ENCODE data around the gene FAM110D. TPM values are rescaled to one million over a fixed set of nuclear protein-coding genes. Genes with fewer than 3 reads are reported as not detected.

Gene FAM110D
- total RNA-seq, 1 donor from 2014 or later = not detected

DNA sequence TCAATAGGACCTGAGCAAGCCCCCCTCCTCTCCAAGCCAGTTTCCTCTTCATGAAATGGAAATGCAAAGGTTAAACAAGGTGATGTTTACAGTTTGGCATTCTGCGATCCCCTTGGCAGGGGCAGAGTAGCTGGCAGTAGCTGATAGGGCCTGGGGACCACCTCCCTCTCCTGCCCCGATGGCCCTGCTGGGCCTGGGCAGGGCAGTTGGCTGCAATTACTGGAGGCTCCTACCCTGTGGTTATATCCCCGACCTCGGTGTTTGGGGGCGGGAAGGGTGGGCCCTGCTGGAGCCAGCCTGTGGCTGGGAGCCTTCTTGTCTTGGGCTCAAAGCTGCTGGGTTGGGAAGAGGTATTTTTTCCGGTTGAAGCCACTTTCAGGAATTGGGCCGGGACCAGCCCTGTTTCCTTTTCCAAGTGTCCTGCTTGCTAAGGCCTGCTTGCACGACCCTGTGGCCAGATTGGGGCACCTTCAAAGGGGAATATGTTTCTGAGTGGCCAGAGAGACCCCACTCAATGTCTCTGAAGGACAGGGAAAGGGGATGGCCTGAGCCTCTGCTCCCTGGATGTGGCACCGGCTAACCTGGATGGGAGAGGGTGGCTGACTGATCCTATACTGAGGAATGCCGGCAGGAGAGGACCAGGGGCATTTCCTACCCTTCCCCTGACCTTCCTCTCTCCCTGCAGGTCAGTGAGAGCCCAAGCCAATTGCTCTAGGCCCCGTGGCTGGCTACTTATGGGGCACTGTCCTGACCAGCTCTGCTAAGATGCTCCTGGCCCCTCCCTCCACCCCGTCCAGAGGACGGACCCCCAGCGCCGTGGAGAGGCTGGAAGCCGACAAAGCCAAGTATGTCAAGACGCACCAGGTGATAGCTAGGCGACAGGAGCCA lies 1.9 kb downstream of the FAM110D start:
- intact Hi-C loops (cut with micrococcal nuclease) = loop anchor here (10.0 kb wide), 1 partner anchor 234 kb away; no protein-coding TSS in a partner anchor

DNA sequence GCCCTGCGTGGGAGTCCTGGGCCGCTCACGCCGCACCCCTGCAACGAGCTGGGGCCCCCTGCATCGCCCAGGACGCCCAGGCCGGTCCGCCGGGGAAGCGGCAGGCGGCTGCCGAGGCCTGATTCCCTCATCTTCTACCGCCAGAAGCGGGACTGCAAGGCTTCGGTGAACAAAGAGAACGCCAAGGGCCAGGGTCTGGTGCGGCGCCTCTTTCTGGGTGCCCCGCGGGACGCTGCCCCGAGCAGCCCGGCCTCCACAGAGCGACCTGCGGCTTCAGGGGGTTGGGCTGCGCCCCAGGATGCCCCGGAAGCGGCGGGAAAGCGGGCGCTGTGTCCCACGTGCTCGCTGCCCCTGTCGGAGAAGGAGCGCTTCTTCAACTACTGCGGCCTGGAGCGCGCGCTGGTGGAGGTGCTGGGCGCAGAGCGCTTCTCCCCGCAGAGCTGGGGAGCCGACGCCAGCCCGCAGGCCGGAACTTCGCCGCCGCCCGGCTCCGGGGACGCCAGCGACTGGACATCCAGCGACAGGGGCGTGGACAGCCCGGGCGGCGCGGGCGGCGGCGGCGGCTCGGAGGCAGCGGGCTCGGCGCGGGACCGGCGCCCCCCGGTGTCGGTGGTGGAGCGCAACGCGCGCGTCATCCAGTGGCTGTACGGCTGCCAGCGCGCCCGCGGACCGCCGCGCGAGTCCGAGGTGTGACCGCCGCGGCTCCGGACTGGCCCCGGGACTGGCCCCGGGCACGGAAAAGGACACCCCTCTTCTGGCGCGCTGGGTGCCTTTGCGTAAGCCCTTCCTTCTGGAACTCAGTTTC lies 2.7 kb downstream of the FAM110D start:
- intact Hi-C loops (cut with micrococcal nuclease) = loop anchor here (10.0 kb wide), 1 partner anchor 233 kb away; no protein-coding TSS in a partner anchor

DNA sequence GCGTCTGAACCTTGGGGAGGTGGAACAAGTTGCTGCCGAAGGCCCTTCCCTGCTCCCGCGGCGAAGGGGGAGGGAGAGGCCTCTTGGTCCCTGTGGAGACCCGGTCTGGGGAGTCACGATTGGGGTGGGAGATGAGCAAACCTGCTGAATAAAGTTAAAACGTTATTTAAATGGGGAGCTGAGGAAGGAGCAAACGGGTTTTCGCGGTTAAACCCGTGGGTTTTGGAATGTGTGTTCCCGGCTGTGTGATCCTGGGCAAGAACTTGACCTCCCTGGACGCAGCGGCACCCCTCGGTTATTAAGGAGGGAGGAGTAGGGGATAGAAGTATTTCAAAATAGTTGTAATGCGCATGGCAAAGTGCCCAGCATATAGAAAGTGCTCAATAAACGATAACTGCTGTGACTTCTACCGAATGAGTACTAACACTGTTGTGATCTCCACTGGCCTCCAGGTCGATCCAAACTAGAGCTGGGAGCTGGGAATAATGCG lies 3.4 kb downstream of the FAM110D start:
- intact Hi-C loops (cut with micrococcal nuclease) = loop anchor here (10.0 kb wide), 1 partner anchor 233 kb away; no protein-coding TSS in a partner anchor

DNA sequence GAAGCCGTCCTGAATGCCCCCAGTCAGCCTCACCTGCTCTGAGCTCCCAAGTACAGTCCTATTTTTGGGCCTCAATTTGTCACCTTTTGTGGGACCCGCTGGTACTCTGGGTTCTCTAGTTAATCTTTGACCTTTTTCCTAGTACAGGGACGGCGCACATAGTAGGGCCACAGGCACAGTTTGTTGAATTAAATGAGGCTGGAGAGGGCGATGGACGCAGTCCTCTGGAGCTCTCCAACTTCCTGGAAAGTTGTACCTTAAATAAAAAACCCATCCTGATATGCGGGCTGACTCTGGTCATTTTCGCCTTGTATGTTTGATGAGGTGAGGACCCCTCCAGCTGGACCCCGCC lies 4.8 kb downstream of the FAM110D start:
- intact Hi-C loops (cut with micrococcal nuclease) = loop anchor here (1.0 to 10.0 kb wide), 3 partner anchors 58 to 231 kb away; no protein-coding TSS in a partner anchor

DNA sequence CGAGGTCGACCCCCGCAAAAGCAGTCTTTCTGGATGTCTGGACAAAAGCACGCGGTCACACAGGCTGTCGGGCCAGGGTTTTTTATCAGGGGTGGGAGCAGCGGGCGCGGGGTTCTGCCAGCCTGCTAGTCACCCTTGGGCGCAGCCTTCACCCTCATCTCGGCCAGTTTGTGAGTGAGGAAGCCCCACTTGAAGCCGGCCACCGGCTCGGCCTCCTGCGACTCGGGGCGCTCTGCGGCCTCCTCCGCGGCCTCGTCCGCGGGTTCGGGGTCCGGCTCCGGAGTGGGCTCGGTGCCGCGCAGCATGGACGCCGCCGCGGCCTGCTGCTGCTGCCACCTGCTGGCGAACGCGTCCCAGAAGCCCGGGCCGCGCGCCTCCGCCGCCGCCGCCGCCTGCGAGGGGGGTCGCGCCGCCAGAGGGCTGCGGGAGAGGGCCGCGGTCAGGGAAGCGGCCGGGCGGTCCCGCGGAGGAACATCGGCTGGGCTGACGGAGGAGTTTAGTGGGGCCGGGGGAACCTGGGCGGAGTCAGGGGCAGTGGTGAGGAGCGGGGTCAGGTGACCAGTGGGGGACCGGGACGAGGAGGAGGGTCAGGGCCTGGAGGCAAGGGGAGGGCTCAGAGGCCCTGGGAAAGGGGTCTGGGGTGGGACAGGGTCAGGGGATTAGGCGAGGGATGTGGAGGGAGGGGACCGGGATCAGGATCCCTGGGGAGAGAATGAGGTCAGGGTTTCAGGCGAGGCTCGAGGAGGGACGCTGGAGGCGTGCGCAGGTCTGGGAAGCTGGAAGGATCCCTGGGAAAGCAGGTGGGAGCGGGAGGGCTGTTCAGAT lies 5.4 kb downstream of the FAM110D start:
- intact Hi-C loops (cut with micrococcal nuclease) = loop anchor here (1.0 to 10.0 kb wide), 3 partner anchors 59 to 231 kb away; no protein-coding TSS in a partner anchor

DNA sequence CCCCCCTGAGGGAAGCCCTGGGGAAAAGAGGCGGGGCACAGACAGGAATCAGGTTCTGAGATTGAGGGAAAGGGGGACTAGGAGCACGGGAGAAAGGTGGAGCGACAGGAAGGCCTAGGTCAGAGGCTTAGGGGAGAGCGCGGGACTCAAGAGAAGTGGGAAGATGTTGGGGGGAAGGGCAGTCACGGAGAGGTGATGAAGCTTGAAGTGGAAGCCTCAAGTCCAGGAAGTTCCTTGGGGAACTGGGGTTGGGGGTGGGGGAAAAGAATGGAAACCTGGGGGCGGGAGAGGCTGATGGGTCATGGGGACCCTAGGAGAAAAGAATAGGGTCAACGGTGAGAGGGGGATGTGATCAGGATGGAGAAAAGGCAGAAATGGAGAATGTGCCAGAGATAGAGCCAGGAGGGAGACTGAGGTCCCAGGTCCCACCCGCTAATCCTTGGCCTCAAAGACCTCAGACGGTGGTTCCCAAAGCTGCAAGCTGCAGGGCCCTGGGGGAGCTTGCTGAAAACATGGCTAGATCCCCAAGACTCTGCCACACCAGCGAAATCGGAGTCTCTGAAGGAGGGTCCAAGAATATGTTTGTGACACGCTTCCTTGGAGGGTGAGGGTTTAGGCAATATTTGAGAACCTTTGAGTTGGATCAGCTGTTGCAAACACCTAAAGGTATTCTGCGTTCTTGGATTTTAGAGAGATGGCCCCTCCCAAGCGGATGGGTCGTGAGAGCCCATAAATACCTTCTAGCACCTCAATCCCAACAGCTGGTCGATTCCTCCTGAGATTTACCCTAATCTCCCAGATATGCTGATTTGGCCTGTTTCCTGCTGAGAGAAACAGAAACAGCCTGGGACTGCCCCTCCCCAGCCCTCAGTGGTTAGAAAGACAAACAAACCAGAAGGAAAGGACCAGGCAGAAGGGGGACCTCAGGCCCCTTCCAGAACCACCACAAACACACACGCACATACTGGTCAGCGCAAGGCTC lies 6.3 kb downstream of the FAM110D start:
- intact Hi-C loops (cut with micrococcal nuclease) = loop anchor here (1.0 to 10.0 kb wide), 4 partner anchors 60 to 230 kb away; no protein-coding TSS in a partner anchor

DNA sequence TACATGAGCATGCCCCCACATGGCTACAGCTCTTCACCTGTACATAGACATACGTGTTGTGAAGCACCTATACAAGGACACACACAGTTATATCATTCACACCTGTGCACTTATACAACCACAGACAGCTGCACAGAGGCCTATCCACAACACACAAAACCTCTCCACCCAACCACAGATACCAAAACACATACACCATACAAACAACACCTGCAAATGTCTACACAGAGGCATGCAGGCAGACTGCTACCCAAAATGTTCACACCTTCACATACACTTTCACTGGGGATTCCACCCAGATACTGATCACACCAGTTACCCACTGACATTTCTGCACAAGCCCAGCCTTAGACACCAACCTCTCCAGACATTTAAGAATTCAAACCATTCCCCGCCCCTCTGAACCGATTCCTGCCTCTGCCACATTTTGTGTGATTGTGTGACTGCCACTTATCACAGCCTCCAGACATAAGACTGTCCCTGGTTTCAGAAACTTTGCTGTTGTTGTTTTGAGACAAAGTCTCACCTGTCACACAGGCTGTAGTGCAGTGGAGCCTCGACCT lies 7.9 kb downstream of the FAM110D start:
- intact Hi-C loops (cut with micrococcal nuclease) = loop anchor here (5.0 to 10.0 kb wide), 2 partner anchors 156 to 228 kb away; no protein-coding TSS in a partner anchor

DNA sequence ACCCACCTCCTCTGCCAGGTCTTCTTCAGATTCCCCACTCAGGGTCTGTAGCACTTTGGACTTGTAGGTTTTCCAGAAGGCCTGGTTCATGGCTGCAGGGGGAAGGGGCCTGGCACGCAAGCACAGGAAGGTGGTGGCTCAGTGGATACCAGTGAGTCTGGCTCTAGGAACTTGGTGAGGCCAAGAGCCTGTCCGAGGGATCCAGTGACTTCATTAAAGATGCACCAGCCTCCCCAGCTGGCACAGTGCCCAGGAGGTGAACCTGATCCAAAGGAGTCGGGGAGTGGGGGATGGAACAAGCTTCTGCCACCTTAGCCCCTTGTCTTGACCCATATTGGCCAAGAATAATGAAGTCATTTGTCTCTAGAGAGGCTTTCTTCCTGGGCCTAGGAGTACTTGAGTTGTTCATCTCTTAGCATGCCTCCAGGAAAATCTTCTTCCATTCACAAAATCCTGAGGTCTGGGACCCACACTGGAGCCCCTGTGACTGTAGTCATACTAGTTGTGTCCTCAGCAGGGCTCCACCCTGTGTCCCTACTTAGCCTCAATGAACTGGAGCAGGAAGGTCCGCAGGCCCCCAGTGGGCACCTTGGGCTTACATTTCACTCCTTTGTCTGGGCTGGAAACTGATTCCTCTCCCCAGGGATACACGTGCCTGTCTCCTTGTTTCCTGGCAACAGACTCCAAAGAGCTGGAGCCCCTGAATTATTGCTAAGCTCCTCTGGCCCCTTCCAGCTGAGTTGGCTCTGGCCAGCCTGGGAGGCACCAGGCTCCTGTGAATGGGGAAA lies 9.7 kb downstream of the FAM110D start, which contains the start of gene C1orf232:
C1orf232 (minus strand) TSS at position 554 of the 788 bp plus-strand sequence; CDS start at position 90, 464 bp downstream.
- intact Hi-C loops (cut with micrococcal nuclease) = loop anchor here (1.0 to 10.0 kb wide), 4 partner anchors 66 to 226 kb away; partner anchors contain the start of gene CEP85

DNA sequence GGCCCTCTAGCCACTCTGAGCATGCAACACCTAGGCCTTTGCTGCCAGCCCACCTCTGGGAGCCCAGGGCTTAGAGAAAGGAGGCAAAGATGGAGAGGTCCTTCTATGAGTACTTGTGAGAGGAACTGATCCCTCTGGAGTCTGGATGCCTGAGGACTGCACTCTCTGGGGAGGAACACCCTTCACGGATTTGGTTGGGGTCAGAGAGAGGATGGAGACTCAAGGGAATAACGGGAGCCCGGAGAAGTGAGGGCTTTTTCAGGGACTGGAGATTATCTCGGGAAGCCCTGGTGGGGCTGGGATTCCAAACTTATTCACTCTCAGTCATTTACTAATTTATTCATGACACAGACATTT lies 10.3 kb downstream of the FAM110D start:
- intact Hi-C loops (cut with micrococcal nuclease) = loop anchor here (1.0 to 10.0 kb wide), 4 partner anchors 65 to 226 kb away; partner anchors contain the start of gene CEP85

DNA sequence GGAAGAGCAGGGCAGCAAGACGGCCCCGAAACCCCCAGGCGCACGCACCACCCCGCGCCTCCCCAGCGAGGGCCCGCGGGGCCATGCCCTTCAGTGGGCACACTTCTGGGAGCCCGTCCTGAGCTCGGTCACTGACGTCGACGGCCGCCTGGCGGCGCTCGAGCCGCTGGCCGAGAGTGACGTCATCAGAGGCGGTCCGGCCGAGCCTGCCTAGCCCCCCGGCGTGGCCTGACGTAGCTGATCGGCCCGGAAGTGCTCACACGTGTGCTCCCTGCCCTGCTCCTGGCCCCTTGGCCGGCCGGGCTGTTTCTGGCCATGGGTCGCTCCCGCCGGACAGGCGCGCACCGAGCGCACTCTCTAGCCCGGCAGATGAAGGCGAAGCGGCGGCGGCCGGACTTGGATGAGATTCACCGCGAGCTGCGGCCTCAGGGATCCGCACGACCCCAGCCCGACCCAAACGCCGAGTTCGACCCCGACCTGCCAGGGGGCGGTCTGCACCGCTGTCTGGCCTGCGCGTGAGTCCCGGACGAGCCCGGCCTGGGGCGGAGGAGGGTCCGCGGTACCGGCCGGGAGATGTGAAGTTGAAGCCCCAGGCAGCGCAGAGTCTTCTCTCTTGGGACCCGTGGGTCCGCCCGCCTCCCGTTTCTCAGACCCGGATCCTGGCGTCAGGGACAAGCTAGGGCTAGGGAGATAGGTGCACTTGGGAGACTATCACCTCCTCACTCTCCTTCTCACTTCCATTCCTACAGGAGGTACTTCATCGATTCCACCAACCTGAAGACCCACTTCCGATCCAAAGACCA lies 11.0 kb downstream of the FAM110D start, which contains the start of gene ZNF593:
ZNF593 (plus strand) TSS at position 240 of the 803 bp plus-strand sequence; CDS start at position 316, 76 bp downstream.
- intact Hi-C loops (cut with micrococcal nuclease) = loop anchor here (1.0 to 10.0 kb wide), 4 partner anchors 64 to 225 kb away; partner anchors contain the start of gene CEP85

DNA sequence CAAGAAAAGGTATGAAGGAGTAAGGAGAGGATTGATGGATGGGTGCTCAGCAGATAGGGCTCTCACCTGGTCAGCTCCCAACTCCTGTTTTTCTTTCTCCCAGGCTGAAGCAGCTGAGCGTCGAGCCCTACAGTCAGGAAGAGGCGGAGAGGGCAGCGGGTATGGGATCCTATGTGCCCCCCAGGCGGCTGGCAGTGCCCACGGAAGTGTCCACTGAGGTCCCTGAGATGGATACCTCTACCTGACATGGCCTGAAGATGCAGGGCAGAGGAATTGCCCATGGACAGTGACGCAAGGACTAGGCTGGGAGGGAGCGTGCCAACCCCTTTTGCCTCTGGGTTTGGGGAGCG lies 11.6 kb downstream of the FAM110D start:
- intact Hi-C loops (cut with micrococcal nuclease) = no loop called here

DNA sequence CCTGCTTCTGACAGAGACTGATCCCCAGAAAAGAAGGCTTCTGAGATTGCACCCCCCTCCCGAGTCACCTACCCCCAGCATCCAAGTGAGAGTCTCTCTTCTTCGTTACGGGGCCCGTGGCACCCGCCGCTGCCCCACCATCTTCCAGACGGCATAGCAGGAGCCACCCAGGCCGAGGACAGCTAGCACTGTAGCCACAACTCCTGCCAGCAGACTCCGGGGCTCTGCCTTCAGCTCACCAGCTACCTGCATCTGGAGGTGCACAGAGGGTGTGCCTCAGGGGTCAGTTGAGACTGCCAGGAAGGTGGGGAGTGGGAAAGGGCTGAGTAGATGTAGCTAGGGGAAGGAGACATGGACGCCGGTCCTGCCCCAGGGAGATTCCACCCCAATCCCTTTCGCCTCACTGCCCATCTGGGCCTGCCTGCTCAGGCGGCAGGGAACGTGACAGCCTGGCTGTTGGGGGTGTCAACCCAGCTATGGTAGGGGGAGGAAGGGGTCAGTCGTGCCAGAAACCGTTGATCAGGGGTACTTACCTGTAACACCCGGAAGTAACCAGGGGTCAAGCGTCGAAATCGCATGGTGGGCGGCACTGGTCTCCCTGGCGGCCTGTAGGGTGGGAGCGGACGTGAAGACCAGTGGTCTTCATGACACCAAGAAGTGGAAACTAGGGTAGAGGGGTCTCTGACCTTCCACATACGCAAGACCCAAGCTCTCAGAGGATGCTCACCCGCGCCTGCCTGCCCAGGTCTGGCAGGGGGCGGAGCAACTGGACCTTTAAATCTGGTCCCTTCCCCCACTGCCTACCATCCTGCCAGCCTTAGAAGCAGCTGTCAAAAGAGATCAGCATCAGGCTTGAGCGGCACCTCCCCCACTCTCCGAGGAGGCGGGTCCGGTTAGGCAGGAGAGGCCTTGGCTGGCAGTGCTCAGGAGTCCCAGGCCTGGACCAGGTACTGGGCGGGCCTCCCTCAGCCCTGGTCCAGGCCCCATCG lies 12.5 kb downstream of the FAM110D start, which contains the start of gene ZNF593OS:
ZNF593OS (minus strand) TSS at position 749 of the 989 bp plus-strand sequence; CDS start at position 578, 171 bp downstream.
- intact Hi-C loops (cut with micrococcal nuclease) = no loop called here

DNA sequence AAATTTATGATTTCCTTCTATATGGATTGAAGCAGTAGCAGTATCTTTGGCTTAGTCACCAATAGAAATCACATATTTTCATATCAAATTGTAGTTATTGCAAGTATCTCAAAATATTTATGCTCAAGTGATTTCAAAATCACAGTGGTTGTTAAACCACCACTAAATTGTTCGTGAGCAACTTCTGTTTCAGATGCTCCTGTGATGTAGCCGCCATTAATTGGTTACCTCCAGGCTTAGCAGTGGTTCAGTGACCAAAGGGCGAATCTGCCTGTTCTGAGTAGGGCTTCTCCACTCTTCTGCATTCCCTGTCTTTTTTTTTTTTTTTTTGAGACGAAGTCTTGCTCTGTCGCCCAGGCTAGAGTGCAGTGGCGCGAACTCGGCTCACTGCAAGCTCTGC lies 16.5 kb downstream of the FAM110D start:
- intact Hi-C loops (cut with micrococcal nuclease) = no loop called here

DNA sequence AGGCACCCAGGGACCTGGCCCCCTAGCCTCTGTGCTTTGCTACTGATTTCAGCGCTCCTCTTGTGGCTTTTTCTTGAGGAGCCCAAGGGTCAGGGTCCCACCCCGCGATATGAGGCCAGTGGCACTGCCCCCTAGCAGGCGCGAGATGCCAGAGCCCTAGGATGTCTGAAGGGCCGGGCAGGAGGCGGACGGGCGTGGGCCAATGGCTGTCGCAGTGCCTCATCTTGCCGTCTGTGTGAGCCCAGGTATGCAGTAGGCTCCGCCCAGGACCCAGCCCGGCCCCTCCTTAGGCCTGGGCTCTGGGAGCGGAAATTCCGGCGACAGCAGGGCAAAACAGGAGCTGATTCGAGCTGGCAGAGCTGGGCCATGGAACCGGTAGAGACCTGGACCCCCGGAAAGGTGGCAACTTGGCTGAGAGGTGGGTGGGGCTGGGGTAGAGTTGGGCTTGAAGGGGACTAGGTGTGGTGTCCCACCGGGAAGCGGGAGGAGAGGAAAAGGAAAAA lies 18.4 kb downstream of the FAM110D start, which contains the start of gene CNKSR1:
CNKSR1 (plus strand) TSS at position 310 of the 503 bp plus-strand sequence; CDS start at position 367, 57 bp downstream.
- intact Hi-C loops (cut with micrococcal nuclease) = no loop called here

DNA sequence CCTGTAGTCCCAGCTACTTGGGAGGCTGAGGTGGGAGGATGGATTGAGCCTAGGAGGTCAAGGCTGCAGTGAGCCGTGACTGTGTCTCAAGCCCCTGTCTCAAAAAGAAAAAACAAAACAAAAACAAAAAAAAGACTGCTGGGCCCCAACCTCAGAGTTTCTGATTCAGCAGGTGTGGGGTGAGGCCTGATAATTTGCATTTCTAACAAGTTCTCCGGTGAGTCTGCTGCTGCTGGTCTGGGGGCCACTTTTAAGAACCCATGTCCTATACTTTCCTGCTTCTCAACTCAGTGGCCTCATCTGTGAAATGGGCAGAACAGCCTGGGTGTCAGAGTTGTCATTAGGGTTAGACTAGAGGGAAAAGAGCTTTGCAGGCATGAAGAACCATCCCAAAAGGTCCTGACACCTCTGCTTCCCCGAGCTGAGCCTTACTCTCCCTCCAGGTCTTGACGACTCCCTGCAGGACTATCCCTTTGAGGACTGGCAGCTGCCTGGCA lies 21.2 kb downstream of the FAM110D start:
- intact Hi-C loops (cut with micrococcal nuclease) = no loop called here
